HG03025 (cell line): ENCODE data around the gene ROBO3.

Experiments used
- ATAC-seq: cut with Tn5 transposase; IDR thresholded peaks from one replicate; pipeline ENCODE4 v1.9.1; 2021; ENCODE audit warnings: mild to moderate bottlenecking, moderate library complexity; ENCODE audit not compliant: unreplicated experiment, low FRiP score

Gene ROBO3

DNA sequence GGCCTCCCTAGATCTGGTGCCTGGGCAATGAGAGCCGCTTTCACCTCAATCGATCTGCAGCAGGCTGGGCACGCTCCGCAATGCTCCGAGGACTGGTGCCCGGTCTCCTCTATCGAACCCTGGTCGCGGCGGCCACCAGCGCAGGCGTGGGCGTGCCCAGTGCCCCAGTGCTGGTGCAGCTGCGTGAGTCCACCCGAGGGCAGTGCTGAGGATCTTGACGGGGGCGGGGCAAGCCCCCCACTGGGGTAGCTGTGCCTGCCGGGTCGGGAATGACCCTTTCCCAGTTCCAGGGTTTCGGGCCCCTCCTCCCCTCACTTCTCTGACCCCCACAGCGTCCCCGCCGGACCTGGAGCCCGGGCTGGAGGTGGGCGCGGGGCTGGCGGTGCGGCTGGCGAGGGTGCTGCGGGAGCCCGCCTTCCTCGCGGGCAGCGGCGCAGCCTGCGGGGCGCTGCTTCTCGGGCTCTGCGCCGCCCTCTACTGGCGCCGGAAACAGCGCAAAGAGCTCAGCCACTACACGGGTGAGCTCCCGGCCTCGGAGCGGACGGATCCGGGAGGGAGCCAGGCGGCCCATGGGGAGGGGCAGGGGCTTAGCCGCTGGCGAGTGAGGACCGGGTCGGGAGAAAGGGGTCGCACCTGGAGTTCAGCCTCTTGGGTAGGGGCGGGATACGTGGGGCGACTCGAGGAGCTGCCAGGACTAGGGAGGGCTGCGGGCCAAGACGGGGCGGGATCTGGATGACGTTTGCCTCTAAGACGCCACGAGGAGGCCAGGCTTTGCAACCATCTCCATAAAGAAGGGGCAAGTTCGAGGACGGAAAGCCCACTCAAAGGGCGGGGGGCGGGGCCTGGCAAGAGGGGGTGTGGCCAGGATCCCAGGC, 10.9 kb downstream of the ROBO3 start:
- peak; percentile 85 for ATAC-seq

DNA sequence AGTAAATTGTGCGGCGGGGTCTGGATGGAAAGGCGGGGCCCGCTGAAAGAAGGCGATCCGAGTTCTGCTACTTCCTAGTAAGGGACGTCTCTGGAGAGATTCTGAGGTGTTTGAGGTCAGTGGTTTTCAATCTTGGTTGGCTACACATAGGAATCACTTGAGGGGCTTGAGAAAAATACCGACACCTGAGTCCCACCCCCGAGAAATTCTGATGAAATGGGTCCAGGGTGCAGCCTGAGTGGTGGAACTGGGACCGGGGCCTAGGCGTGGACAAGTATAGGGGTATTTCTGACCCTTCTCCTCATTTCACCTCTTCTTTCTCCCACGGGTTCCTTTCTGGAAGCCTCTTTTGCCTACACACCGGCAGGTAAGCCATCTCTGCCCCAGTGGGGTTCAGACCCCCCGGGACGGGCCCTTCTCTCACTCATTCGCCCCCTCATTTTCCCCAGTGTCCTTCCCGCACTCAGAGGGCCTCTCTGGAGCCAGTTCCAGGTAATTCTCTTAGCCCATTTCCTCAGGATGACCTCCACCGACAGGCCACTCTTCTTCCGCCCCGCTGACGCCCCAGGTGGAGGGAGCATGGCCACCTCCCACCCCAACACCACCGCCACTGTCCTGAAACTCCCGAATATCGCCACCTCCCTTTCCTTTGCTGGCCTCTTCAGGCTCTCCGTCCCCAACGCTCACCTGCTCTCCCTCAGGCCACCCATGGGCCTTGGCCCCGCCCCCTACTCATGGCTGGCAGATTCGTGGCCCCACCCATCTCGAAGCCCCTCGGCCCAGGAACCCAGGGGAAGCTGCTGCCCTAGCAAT, 11.8 kb downstream of the ROBO3 start:
- no peak for ATAC-seq

DNA sequence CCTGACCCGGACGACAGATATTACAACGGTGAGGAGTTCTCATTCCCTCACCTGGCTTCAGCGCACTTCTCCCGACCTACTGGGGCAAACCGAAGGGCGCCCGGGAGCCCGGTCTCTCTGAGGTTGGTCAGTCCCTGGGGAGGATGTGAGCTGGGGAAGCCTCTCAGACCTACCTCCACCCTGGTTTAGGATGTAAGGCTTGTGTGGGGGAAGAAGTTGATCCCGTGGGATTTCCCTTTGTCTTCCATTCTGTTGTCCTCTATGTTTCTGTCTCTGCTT, 12.3 kb downstream of the ROBO3 start:
- no peak for ATAC-seq

DNA sequence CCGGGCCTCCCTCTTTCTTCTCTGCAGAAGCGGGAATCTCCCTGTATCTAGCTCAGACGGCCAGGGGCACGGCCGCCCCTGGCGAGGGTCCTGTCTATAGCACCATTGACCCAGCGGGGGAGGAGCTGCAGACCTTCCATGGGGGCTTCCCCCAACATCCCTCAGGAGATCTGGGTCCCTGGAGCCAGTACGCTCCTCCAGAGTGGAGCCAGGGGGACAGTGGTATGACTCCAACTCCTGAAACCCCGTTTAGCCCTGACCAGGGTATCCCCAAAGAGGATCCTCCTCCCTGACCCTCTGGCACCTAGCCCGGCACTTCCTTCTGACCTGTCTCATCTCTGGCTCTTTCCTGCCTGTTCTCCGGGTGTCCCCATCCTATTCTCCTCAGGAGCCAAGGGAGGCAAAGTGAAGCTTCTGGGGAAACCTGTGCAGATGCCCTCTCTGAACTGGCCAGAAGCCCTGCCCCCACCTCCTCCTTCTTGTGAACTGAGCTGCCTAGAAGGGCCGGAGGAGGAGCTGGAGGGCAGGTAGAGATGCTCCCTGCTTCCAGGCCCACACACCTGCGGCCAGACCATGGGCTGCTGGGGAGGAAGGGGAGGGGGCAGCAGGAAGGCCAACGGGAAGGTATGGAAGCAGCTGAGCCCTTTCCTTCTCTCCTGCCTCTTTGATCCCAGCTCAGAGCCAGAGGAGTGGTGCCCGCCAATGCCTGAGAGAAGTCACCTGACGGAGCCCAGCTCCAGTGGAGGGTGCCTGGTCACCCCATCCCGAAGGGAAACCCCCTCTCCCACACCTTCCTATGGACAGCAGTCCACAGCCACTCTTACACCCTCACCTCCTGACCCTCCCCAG, 12.9 kb downstream of the ROBO3 start:
- ATAC-seq = no peak

DNA sequence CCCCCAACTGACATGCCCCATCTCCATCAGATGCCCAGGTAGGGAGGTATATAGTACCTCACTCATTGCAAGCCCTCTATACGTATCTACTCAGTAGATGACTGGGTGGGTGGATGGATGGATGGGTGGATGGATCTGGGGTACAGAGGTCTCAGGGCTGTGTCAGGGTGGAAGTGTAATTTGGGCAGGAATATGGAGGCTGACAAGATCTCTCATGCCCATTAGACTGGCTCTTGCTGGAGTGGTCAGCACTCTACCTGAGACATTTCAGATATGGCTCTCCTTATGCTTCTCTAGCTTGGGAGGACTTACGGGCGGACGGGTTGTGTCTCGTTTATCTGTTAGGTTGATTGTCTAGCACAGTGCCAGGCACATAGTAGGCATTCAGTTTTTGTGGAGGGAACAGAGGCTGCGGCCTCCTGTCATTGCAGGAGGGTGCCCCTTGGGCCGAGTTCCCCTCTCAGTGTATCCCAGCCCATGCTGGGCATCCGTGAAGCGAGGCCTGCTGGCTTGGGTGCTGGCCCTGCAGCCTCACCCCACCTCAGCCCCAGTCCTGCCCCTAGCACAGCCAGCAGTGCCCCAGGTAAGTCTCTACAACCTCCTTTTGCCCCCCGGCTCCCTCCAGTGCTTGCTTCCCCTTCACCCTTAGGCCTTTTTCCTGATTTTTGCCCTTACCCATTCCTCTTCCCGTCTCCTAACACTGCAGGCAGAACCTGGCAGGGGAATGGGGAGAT, 13.7 kb downstream of the ROBO3 start:
- no peak for ATAC-seq

DNA sequence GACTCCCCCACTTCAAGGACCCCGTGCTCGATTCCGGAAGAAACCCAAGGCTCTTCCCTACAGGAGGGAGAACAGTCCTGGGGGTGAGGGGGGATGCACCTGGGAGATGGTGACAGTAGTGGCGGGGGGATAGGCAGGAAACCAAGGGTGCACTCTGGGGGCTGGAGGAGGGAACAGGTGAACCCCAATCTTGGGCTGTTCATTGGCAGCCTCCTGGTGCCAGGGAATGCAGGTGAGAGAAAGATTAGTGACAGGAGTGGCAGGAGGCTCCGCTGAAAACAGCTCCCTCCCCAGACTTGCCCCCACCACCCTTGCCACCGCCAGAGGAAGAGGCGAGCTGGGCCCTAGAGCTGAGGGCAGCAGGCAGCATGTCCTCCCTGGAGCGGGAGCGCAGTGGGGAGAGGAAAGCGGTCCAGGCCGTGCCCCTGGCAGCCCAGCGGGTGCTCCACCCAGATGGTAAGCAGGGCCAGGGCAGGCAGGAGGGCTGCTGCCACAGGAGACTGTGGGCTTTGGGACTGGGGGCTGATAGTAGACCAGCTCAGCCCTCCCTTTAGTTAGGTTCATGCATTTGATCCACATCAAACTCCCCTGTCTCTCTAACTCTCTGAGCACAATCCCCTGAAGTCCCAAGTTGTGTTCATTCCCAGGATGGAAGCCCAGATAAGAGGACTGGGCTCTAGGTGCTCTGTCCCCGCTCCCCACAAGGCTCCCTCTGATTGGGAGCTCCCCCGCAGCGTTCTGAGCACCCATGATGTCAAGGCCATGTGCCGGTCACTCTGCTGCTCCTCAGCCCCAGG, 14.5 kb downstream of the ROBO3 start:
- no peak for ATAC-seq

- no peak for ATAC-seq
Observed at GRCh38 chr11:124880290-124880611, 15.0 kb downstream of the ROBO3 start.

DNA sequence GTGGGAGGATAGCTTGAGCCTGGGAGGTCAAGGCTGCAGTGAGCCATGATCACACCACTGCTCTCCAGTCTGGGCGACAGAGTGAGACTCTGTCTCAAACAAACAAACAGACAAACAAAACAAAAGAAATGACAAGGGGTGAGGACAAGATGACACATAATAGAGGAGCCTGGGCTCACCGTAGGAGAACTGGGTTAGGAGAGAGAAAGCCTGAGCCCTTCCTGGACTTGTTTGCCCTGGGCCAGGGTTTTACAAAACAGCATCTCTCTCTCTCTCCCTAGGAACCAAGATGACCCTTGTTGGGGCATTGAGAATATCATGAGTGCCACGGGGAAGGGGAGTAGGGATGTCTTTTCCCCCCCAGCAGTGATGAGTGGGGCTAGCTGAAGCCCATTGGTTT, 15.7 kb downstream of the ROBO3 start:
- no peak for ATAC-seq

- no peak for ATAC-seq
Observed at GRCh38 chr11:124882339-124883071, 17.3 kb downstream of the ROBO3 start.

DNA sequence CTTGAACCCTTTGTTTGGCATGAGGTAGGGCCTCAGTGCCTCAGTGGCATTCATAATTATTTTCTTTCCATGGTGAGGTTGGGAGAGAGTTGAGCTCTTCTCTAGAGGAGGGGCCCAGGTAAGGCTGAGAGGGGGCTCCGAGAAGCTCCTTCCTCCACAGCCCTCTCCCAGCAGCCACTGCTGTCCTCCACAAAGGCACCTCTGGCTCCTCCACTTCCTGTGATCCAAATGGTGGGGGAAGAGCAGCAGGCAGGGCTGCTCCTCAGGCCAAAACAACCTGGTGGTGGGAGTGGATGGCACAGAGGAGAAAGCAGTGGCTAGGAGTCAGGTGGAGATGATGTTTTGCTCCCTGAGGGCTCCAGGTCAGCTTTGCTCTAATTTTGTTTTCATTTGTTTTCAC, 19.1 kb downstream of the ROBO3 start:
- ATAC-seq = no peak

- no peak for ATAC-seq
Observed at GRCh38 chr11:124884869-124885479, 19.7 kb downstream of the ROBO3 start.

DNA sequence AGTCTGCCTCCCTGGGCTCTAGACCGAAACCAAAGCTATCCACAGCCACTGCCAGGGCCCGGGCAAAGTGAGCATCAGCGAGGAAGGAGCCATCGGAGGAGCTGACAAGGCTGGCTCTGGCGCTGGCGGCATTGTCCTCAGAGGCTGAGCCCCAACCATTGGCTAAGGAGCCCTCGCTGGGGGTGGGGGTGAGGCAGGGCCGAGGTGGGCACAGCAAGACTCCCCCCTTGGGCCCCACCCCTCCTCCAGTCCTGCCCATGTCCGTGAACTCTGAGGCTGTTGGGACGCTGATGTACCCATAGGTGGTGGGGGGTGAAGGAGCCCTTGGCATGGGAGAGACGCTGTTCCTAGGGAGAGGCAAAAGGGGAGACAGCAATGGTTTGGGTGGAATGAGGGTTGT, 21.2 kb downstream of the ROBO3 start:
- ATAC-seq = no peak

DNA sequence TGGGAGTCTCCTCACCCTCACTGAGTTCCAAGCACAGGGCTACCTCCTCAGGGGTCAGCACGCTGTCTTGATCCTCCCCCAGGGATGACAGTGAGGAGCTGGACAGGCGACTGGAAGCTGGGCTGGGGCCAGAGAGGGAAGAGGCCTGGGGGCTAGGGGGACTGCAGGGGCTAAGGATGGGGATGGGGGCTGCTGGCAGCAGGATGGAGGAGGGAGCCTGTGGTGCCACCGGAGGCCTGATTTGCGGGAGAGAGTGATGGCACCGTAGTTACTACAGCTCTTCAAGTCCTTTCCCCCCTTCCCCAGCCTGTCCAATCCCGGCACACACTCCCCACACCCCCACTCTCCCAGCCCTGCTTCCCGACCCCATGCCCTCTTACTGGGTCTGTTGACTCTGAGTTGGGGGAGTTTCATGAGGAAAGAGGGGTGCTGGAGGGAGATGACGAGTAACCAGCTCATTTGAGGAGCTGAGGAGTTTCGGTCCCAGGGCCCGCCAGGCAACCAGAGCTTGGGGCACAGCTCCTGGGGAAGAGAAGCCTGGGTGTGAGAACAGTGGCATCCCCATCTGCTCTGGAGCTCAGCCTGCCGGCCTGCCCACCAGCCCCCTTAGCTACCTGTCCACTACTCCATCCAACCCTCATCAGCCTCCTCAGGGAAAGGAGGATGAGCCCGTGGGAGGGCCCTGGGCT, 21.9 kb downstream of the ROBO3 start:
- no peak for ATAC-seq

- ATAC-seq = no peak
Observed at GRCh38 chr11:124887667-124888013, 22.4 kb downstream of the ROBO3 start.

- ATAC-seq = no peak
Observed at GRCh38 chr11:124889191-124890091, 24.2 kb downstream of the ROBO3 start.

GRCh38 chr11:124890151-124890550, 24.9 kb downstream of the ROBO3 start:
- no peak for ATAC-seq

- ATAC-seq = no peak
Observed at GRCh38 chr11:124890683-124891372, 25.6 kb downstream of the ROBO3 start.
